ENCODE data around the gene IL15.
"Not testable (repeated sequence)": the region's sequence is repeated elsewhere in the genome, so short reads cannot be mapped to it uniquely, and the experiment has no call there.

The IL15 gene

DNA sequence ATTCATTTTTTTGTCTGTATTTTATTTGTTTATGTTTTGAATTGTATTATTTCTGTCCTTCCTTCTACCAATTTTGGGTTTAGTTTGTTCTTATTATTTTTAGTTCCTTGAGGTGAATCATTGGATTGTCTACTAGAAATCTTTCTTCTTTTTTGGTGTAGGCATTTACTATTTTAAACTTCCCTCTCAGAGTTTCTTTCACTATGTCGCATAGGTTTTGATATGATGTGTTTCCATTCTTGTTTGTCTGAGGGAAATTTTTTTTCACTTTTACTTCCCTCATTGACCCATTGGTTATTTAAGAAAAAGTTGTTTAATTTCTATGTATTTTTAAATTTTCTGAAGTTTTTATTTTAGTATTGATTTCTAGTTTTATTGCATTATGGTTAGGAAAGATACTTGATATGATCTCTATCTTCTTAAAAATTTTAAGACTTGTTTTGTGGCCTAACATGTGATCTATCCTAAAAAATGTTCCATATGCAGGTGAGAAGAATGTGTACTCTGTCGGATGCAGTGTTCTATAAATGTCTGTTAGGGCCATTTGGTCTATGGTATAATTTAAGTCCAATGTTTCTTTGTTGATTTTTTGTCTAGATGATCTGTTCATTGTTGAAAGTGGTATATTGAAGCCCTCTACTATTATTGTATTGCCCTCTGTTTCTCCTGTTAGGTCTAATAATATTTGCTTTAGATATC lies 68.8 kb downstream of the IL15 start:
- Mint-ChIP-seq H3K4me1 (ENCODE audit: low read depth) (peaks cover 4% of the 10 kb centered on the region), H3K27me3 (ENCODE audit: low read depth) (peaks cover 4% of the 10 kb centered on the region), H3K36me3 (ENCODE audit: low read depth) (no peaks in the 10 kb centered on the region), H3K4me3 (no peak overlapping the region), H3K27ac (no peak overlapping the region), H3K9me3 (no peaks in the 10 kb centered on the region)

DNA sequence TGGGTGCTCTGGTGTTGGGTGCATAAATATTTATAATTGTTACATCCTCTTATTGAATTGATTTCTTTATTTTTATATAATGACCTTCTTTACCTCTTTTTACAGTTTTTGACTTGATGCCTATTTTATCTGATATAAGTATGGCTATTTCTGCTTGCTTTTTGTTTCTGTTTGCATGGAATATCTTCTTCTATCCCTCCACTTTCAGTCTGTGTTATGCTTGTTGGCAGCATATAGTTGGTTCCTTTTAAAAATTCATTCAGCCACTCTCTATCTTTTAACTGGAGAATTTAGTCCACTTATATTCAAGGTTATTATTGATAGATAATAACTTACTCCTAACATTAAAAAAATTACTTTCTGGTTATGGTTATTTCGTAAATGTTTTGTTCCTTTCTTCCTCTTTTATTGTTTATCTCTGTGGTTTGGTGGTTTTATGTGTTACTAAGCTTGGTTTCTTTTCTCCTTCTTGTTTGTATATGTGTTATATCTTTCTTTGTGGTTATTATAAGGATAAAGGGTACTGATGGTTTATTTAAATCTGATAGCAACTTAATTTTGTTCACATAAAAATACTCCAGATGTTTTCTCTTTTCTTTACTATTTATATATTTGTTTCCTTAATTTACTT lies 69.5 kb downstream of the IL15 start:
- Mint-ChIP-seq H3K27me3 (ENCODE audit: low read depth) (no peaks in the 10 kb centered on the region), H3K36me3 (ENCODE audit: low read depth) (no peaks in the 10 kb centered on the region), H3K9me3 (no peaks in the 10 kb centered on the region), H3K27ac (no peak overlapping the region), H3K4me3 (no peak overlapping the region), H3K4me1 (ENCODE audit: low read depth) (peaks cover 4% of the 10 kb centered on the region)

DNA sequence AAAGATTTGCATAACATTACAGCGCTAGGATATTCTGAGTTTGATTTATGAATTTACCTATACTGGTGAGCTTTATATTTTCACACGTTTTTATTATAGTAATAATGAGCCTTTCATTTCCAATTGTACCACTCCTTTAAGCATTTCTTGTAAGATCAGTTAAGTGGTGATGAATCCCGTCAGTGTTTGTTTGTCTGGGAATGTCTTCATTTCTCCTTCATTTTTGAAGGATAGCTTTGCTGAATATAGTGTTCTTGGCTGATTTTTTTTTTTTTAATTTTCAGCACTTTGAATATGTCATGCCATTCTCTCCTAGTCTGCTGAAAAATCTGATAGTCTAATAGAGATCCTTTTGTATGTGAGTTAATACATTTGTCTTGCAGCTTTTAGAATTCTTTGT lies 70.1 kb downstream of the IL15 start:
- Mint-ChIP-seq H3K4me1 (ENCODE audit: low read depth) (peaks cover 4% of the 10 kb centered on the region), H3K4me3 (no peak overlapping the region), H3K27me3 (ENCODE audit: low read depth) (no peaks in the 10 kb centered on the region), H3K27ac (no peak overlapping the region), H3K36me3 (ENCODE audit: low read depth) (no peaks in the 10 kb centered on the region), H3K9me3 (no peaks in the 10 kb centered on the region)

DNA sequence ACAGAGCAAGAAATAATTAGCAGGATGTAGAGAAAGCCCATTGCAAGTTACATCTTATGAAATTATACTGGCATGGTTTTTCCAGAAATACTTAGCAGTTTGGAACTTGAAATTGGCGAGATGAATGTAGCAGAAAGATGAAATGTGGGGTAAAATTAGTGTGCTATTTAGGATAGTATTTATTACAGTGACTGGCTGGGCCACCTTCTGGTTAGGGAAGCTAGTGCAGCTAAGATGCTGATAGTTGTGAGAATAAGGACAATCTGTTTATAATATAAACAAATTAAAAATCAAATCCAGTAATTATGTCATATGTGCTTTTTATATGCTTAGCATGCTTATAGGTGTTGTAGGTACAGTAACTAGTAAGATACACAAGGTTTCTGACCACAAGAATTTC lies 74.8 kb downstream of the IL15 start:
- no peaks in the 10 kb centered on the region for H3K36me3 Mint-ChIP-seq (ENCODE audit: low read depth)
- no peaks in the 10 kb centered on the region for H3K9me3 Mint-ChIP-seq
- no peak overlapping the region for H3K4me3 Mint-ChIP-seq
- H3K4me1 Mint-ChIP-seq (ENCODE audit: low read depth): no peaks in the 10 kb centered on the region
- H3K27me3 Mint-ChIP-seq (ENCODE audit: low read depth): no peaks in the 10 kb centered on the region
- H3K27ac Mint-ChIP-seq: no peak overlapping the region

DNA sequence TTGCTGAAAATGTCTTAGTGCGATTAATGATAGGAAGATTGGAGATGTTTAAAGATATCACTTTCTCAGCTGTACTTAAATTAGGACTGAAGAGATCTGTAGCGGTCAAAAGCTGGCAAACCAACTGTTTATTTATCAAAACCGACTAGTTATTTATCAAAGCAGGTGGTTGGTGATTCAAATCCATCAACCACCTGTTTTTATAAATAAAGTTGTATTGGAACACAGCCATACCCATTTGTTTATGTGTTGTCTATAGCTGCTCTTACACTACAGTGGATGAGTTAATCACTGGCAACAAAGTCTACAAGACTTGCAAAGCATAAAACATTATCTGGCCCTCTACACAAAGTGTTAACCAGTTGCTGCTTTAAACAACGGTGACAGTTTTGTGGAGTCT lies 76.8 kb downstream of the IL15 start:
- H3K27me3 Mint-ChIP-seq (ENCODE audit: low read depth): no peaks in the 10 kb centered on the region
- no peaks in the 10 kb centered on the region for H3K9me3 Mint-ChIP-seq
- H3K4me1 Mint-ChIP-seq (ENCODE audit: low read depth): no peaks in the 10 kb centered on the region
- H3K27ac Mint-ChIP-seq: no peak overlapping the region
- no peaks in the 10 kb centered on the region for H3K36me3 Mint-ChIP-seq (ENCODE audit: low read depth)
- H3K4me3 Mint-ChIP-seq: no peak overlapping the region

DNA sequence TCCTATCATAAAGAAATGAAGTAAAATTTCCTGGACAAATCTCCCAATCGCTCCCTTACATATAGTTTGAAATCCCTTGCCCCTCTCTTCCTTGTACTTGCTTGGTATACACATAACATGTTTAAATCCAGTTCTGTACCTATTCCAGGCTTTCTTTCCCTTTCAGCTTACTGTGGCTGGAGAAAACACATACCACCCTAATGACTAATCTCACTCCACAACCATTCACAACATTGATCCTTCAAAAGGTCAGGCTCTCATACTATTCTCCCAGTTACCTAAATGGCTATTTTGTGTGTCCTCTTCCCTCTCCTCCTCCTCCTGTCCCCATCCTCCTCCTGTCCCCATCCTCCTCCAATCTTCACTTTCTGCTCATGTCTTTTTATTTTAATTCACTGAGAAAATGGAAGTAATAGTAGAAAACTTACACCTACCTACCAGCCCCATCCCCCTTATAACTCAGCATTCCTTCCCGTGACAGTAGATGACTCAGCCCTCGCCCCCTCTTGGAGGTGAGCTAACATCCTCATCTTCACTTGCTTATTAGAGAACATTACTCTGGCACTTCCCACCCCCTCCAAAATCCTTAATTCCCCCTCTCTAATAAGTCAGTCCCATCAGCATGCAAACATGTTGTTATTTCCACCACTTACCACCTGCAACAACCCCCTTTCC lies 77.5 kb downstream of the IL15 start:
- Mint-ChIP-seq H3K4me1 (ENCODE audit: low read depth) (no peaks in the 10 kb centered on the region), H3K9me3 (no peaks in the 10 kb centered on the region), H3K36me3 (ENCODE audit: low read depth) (no peaks in the 10 kb centered on the region), H3K4me3 (no peak overlapping the region), H3K27ac (no peak overlapping the region), H3K27me3 (ENCODE audit: low read depth) (no peaks in the 10 kb centered on the region)

DNA sequence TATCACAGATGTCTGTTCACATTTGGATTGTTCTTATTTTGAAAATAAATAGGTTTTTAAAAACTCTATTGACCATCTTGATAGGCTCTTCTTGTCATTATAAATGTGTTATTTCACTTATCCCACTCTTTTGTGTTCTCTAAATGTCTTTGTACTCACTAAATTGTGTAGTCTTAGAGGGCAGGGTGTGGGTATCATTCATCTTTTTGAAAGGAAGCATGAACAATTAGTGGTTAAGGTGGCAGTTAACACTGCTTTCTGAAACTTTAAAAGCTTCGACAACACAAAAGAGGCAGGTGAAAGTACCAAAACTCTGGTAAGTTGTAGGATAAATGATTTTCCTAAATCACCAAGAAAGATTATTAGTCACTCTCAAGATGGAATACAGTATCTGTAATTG lies 83.2 kb downstream of the IL15 start:
- Mint-ChIP-seq H3K9me3 (no peaks in the 10 kb centered on the region), H3K27me3 (ENCODE audit: low read depth) (no peaks in the 10 kb centered on the region), H3K4me1 (ENCODE audit: low read depth) (no peaks in the 10 kb centered on the region), H3K27ac (no peak overlapping the region), H3K36me3 (ENCODE audit: low read depth) (no peaks in the 10 kb centered on the region), H3K4me3 (no peak overlapping the region)

DNA sequence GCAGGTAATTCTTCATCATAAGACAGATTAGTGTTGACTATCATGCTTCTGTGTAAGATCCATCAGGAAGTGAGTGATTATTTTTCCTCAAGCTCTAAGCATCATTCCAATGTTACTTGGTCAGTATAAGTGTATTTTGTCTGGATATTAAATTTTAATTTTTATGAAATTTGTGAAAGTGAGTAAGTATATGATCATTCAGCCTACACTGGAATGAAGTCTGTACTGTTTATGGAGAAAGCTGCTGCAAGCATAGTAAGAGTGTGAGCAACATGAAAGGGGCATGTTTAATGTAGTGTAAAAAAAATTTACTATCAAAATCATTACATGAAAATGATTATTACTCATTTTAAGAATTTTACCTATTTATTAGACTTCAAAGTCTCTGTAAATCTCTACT lies 84.8 kb downstream of the IL15 start:
- Mint-ChIP-seq H3K27me3 (ENCODE audit: low read depth) (no peaks in the 10 kb centered on the region), H3K36me3 (ENCODE audit: low read depth) (no peaks in the 10 kb centered on the region), H3K4me3 (no peak overlapping the region), H3K27ac (no peak overlapping the region), H3K4me1 (ENCODE audit: low read depth) (no peaks in the 10 kb centered on the region), H3K9me3 (no peaks in the 10 kb centered on the region)

DNA sequence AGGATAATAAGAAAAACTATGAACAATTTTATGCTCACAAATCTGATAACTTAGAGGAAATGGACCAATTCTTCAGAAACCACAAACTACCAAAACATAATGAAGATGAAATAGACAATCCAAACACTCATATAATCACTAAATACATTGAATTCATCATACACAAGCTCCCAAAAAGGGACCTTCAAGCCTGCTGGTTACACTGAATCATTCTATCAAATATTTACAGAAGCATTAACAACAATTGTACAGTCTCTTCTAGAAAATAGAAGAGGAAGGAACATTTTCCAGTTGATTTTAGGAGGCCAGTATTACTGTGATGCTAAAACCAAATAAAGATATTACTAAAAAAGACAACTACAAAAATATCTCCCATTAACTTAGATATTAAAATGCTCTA lies 88.3 kb downstream of the IL15 start:
- H3K36me3 Mint-ChIP-seq (ENCODE audit: low read depth): no peaks in the 10 kb centered on the region
- H3K27me3 Mint-ChIP-seq (ENCODE audit: low read depth): no peaks in the 10 kb centered on the region
- no peak overlapping the region for H3K4me3 Mint-ChIP-seq

DNA sequence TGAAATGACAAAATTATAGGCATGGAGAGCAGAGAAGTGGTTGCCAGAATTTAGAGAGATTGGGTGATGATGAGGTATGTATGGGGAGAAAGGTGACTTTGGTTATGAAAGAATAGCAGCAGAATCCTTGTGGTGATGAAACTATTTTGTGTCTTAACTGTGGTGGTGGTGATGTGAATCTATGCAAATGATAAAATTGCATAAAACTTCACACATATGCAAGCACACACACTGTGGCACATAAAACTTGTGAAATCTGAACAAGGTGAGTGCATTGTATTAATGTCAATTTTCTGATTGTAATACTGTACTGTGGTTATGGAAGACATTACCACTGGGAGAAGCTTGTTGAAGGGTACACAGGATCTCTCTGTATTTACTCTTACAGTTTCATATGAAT lies 91.0 kb downstream of the IL15 start:
- Mint-ChIP-seq H3K27ac (no peak overlapping the region), H3K27me3 (ENCODE audit: low read depth) (no peaks in the 10 kb centered on the region), H3K4me3 (no peak overlapping the region), H3K36me3 (ENCODE audit: low read depth) (no peaks in the 10 kb centered on the region), H3K4me1 (ENCODE audit: low read depth) (no peaks in the 10 kb centered on the region), H3K9me3 (no peaks in the 10 kb centered on the region)

More for the DNA sequence above, 88.3 kb downstream of the IL15 start:
- Mint-ChIP-seq H3K4me1 (ENCODE audit: low read depth) (no peaks in the 10 kb centered on the region), H3K27ac (no peak overlapping the region), H3K9me3 (no peaks in the 10 kb centered on the region)

DNA sequence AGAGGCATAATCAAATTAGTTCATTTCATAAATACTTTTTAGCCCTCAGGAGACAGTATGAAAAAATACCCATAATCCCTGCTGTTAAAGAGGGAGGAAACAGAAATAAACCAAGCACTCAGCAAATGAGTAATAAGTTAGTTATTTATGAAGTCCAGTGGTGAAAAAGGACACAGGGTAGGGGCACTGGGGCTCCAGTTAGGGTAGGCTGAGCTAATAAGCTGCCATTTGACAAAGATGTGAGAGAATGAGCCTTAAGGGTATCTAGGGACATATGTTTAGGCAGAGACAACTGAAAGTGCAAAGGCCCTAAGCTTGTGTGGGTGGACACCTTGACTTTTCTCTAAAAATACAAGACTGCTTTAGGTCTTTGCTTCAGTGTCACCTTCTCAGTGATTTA lies 94.4 kb downstream of the IL15 start:
- Mint-ChIP-seq H3K4me3 (no peak overlapping the region), H3K36me3 (ENCODE audit: low read depth) (no peaks in the 10 kb centered on the region), H3K4me1 (ENCODE audit: low read depth) (no peaks in the 10 kb centered on the region), H3K9me3 (no peaks in the 10 kb centered on the region), H3K27ac (no peak overlapping the region), H3K27me3 (ENCODE audit: low read depth) (no peaks in the 10 kb centered on the region)

DNA sequence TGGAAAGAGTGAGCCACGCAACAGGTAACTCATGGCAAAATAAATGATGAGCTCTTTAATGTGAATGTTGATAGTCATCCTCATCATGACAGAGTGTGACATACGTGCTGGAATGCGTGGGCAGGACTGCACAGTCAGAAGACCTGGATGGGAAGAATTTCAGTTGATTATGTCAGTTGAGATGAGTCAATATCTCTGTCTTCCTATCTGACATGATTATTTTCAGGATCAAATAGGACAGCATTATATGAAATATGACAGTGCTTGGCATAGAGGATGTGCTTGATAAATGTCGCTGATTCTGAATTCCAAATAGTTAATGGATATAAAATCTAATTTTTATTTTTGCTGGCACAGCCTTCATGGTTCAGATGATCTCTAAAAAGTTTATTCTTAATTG lies 95.1 kb downstream of the IL15 start:
- H3K36me3 Mint-ChIP-seq (ENCODE audit: low read depth): no peaks in the 10 kb centered on the region
- H3K4me3 Mint-ChIP-seq: no peak overlapping the region
- no peaks in the 10 kb centered on the region for H3K4me1 Mint-ChIP-seq (ENCODE audit: low read depth)
- no peaks in the 10 kb centered on the region for H3K27me3 Mint-ChIP-seq (ENCODE audit: low read depth)
- H3K9me3 Mint-ChIP-seq: no peaks in the 10 kb centered on the region
- no peak overlapping the region for H3K27ac Mint-ChIP-seq

DNA sequence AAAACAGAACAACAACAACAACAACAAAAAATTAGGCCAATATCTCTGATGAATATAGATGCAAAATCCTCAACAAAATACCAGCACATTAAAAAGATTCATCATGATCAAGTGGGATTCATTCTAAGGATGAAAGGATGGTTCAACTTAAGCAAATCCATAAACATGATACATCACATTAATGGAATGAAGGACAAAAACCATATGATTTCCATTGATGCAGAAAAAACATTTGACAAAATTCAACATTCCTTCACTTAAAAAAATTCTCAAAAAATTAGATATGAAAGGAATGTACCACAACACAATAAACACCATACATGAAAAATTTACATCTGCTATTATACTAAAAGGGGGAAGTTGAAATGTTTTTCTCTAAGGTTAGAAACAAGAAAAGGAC lies 103.3 kb downstream of the IL15 start:
- no peak overlapping the region for H3K27ac Mint-ChIP-seq
- H3K9me3 Mint-ChIP-seq: peaks cover 8% of the 10 kb centered on the region
- no peaks in the 10 kb centered on the region for H3K36me3 Mint-ChIP-seq (ENCODE audit: low read depth)
- H3K4me3 Mint-ChIP-seq: no peak overlapping the region
- no peaks in the 10 kb centered on the region for H3K4me1 Mint-ChIP-seq (ENCODE audit: low read depth)
- H3K27me3 Mint-ChIP-seq (ENCODE audit: low read depth): peaks cover 4% of the 10 kb centered on the region

DNA sequence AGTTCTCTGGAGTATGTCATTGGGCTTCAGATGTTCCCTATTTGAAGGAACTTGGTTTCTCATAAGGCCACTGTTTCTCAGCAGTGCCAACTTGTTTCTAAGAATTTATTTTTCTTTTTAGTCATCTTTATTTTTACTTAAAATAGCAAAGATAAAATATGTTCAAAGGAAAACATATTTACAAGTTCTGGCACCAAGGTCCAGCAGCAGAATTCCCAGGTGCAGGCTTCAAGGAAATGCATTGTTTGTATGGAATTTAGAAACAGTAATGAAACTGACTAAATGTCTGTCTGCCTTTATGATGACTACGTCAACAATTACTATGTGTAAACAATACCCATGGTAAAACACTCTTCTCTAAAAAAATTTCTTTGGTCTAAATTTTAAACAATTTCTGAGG lies 109.6 kb downstream of the IL15 start:
- Mint-ChIP-seq H3K27ac (no peak overlapping the region), H3K9me3 (peaks cover 8% of the 10 kb centered on the region), H3K36me3 (ENCODE audit: low read depth) (no peaks in the 10 kb centered on the region), H3K4me1 (ENCODE audit: low read depth) (no peaks in the 10 kb centered on the region), H3K27me3 (ENCODE audit: low read depth) (peaks cover 8% of the 10 kb centered on the region), H3K4me3 (no peak overlapping the region)

DNA sequence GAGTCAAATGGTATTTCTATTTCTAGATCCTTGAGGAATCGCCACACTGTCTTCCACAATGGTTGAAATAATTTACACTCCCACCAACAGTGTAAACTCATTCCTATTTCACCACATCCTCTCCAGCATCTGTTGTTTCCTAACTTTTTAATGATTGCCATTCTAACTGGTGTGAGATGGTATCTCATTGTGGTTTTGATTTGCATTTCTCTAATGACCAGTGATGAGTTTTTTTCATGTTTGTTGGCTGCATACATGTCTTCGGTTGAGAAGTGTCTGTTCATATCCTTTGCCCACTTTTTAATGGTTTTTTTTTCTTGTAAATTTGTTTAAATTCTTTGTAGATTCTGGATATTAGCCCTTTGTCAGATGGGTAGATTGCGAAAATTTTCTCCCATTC lies 115.4 kb downstream of the IL15 start:
- not testable (repeated sequence) for H3K4me3 Mint-ChIP-seq; H3K27ac Mint-ChIP-seq; H3K27me3 Mint-ChIP-seq (ENCODE audit: low read depth); H3K36me3 Mint-ChIP-seq (ENCODE audit: low read depth); H3K4me1 Mint-ChIP-seq (ENCODE audit: low read depth); H3K9me3 Mint-ChIP-seq

Data from T-helper 1 cell treated with Interleukin-12 subunit alpha and Interleukin-12 subunit beta and Interleukin-4 antibody, amounts not matched to agents 30 μg/mL and 1 μg/mL, for 36 hours (primary cell).